Colonic mucosa (tissue), 4 donors: ENCODE data around the gene CELF1. TPM values are rescaled to one million over a fixed set of nuclear protein-coding genes. Genes with fewer than 3 reads are reported as not detected.

Experiments used
- DNase-seq: peaks from one replicate; pipeline ENCODE4 v3.0.0-alpha.2; 2020
- H3K27ac ChIP-seq: fragments of 200-600 bp; one replicate; pipeline ENCODE4 v1.8.0; 2021
- H3K27me3 ChIP-seq: fragments of 200-600 bp; one replicate; pipeline ENCODE4 v1.8.0; 2021
- H3K36me3 ChIP-seq: fragments of 200-600 bp; one replicate; pipeline ENCODE4 v1.8.0; 2021
- H3K4me1 ChIP-seq: fragments of 200-600 bp; one replicate; pipeline ENCODE4 v1.8.0; 2021; ENCODE audit warnings: mild to moderate bottlenecking
- H3K4me3 ChIP-seq: fragments of 200-600 bp; one replicate; pipeline ENCODE4 v1.8.0; 2021
- H3K9ac ChIP-seq, 2 donors: one replicate each; pipeline ENCODE4 v1.7.0; 2013; ENCODE audit warnings: control low read depth in 2 of 2, low read depth in 2 of 2, low read length in 2 of 2
- H3K9me3 ChIP-seq: fragments of 200-600 bp; one replicate; pipeline ENCODE4 v1.8.0; 2021
- intact Hi-C: fragments of 100-400 bp; cut with DNase I; formaldehyde crosslinking; loops from one replicate; pipeline ENCODE4 v1.14.1; 2022
- total RNA-seq, 2 donors: library from RNA; stranded (reverse); fragmentation: NEBNext Ultra II Directional in 1 of 2; extraction: Animal tissue kit (Norgen Biotek cat#: 25700) in 1 of 2; gene quantifications; one replicate each; pipeline ENCODE4 v1.2.1, GENCODE V29; 2021
- TF ChIP-seq, protein P1 (sequence below): fragments of 200-600 bp; IDR thresholded peaks from one replicate; pipeline ENCODE4 v1.8.0; 2022; ENCODE audit warnings: antibody characterized with exemption, mild to moderate bottlenecking
- donor health status: healthy.
- donor health status: DM: no; HTN: no; CAD: no.
- donor health status: DM: no; HTN: no; CAD: no.

CELF1 gene
- total RNA-seq, 2 donors from 2014 or later: 76.1 to 96.8 TPM

DNA sequence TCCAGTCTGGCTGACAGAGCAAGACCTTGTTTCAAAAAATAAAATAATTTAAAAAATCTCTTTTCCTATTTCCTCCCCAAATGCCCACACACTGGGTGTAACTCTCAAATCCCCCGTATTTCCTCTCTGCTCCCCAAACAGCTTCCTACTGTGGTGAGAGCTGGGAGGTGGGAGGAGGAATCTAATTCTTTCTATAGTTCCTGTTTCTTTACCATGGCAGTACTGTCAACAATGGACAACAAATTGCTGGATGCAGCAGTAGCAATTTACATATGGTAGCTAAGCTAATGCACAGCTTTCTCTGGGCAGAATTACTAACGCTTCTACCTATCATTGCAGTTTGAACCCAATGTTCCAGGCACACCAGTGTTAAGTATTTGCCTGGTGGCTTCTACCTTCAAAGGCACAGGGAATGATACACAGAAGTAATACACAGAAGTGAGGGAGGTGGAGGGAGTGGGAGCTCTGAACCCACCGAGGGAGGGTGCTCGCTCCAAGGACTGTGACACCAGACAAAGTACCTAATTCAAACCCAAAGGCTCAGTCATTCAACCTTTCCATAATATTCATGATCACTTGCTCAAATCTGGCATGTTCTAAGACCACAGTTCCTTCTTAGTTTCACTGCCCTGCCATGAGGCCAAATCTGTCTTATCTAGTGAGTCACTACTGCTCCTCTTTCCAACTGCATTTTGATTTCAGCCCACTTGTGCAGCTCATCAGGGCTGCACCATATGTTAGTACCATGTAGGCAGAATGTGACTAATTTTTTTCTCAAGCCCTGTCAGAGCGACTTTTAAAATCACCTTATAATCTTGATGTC lies 37.9 kb downstream of the CELF1 start:
- H3K4me1 ChIP-seq: peaks cover 17% of the 10 kb centered on the region
- no peaks in the 10 kb centered on the region for H3K27me3 ChIP-seq
- TF ChIP-seq, protein P1, sequence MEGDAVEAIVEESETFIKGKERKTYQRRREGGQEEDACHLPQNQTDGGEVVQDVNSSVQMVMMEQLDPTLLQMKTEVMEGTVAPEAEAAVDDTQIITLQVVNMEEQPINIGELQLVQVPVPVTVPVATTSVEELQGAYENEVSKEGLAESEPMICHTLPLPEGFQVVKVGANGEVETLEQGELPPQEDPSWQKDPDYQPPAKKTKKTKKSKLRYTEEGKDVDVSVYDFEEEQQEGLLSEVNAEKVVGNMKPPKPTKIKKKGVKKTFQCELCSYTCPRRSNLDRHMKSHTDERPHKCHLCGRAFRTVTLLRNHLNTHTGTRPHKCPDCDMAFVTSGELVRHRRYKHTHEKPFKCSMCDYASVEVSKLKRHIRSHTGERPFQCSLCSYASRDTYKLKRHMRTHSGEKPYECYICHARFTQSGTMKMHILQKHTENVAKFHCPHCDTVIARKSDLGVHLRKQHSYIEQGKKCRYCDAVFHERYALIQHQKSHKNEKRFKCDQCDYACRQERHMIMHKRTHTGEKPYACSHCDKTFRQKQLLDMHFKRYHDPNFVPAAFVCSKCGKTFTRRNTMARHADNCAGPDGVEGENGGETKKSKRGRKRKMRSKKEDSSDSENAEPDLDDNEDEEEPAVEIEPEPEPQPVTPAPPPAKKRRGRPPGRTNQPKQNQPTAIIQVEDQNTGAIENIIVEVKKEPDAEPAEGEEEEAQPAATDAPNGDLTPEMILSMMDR: no peak
- H3K4me3 ChIP-seq: no peak overlapping the region
- H3K27ac ChIP-seq: no peak overlapping the region
- H3K9me3 ChIP-seq: no peaks in the 10 kb centered on the region
- no peak for DNase-seq
- intact Hi-C loops: no loop called here
- no peaks in the 10 kb centered on the region for H3K36me3 ChIP-seq
- no peak overlapping the region for H3K9ac ChIP-seq

DNA sequence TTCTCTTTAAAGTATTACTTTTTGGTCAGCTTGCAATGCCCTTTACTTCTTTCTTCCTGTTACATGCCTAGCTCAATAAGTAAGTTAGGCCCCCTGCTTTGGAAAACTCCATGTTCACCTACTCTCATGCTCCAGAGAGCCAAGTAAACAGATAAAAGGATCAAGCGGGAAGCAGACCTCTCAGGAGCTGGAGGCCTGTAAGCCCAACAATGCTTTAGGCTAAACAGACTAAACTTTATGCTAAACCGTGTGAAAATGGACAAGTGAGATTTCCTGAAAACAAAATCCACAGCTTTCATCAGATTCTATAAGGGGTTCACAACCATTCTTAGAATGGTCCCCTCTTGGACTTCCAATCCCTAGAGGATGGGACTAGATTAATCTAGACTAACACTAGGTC lies 40.2 kb downstream of the CELF1 start:
- intact Hi-C loops: no loop called here
- TF ChIP-seq, protein P1: no peak
- Histone ChIP-seq H3K27me3 (no peaks in the 10 kb centered on the region), H3K4me3 (no peak overlapping the region), H3K4me1 (peaks cover 27% of the 10 kb centered on the region), H3K9ac (no peak overlapping the region), H3K9me3 (no peaks in the 10 kb centered on the region), H3K36me3 (no peaks in the 10 kb centered on the region), H3K27ac (no peak overlapping the region)
- DNase-seq: no peak

DNA sequence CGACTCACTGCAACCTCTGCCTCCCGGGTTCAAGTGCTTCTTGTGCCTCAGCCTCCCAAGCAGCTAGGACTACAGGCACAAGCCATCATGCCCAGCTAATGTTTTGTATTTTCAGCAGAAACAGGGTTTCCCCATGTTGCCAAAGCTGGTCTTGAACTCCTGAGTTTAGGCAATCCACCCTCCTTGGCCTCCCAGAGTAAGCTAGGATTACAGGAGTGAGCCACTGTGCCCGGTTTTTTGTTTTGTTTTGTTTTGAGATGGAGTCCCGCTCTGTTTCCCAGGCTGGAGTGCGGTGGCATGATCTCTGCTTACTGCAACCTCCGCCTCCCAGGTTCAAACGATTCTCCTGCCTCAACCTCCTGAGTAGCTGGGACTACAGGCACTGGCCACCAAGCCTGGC lies 41.0 kb downstream of the CELF1 start:
- Histone ChIP-seq H3K9ac (no peak overlapping the region), H3K9me3 (no peaks in the 10 kb centered on the region), H3K27me3 (no peaks in the 10 kb centered on the region), H3K4me1 (peaks cover 27% of the 10 kb centered on the region), H3K27ac (no peak overlapping the region), H3K4me3 (no peak overlapping the region), H3K36me3 (no peaks in the 10 kb centered on the region)
- intact Hi-C loops: no loop called here
- DNase-seq: no peak
- TF ChIP-seq, protein P1: no peak

DNA sequence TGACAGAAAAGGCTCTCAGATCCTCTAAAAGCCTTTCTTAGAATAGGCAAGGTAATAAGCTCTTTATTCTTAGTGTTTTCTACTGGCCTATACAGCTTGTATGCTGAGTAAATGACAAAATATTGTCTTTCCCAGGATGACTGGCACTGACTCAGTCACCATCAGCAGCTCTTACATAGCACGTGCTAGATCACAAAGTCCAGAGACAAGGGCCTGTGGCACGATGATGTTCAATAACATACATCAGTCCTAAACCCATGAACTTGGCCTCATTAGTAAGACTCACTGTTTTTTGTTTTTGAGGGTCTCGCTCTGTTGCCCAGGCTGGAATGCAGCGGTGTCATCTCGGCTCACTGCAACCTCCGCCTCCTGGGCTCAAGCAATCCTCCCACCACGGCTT lies 42.7 kb downstream of the CELF1 start:
- intact Hi-C loops: no loop called here
- Histone ChIP-seq H3K9me3 (no peaks in the 10 kb centered on the region), H3K9ac (no peak overlapping the region), H3K27ac (no peak overlapping the region), H3K4me1 (peaks cover 21% of the 10 kb centered on the region), H3K27me3 (no peaks in the 10 kb centered on the region), H3K4me3 (no peak overlapping the region), H3K36me3 (no peaks in the 10 kb centered on the region)
- DNase-seq: no peak
- TF ChIP-seq, protein P1: no peak

DNA sequence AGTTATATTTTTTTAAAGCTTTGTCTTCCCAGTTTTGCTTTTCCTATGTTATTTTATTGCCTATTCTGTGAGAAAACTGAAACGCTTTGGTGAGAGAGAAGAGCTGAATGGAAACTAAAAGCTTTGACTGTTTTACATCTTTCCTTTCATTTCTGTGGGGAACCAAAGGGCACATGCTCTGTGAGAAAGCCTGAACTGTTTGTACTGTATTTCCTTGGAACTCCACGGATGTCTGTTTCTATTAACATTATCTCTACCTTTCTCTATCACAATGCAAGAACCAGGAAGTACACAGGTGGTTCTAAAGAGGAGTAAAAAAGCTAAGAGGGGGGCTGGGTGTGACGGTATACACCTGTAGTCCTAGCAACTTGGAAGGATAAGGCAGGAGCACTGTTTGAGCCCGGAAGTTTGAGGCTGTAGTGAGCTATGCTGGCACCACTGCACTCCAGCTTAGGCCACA lies 43.8 kb downstream of the CELF1 start:
- Histone ChIP-seq H3K4me3 (no peak overlapping the region), H3K9ac (peak overlapping the region in 1 of 2 donors; percentile 40), H3K4me1 (peaks cover 20% of the 10 kb centered on the region), H3K36me3 (no peaks in the 10 kb centered on the region), H3K27me3 (no peaks in the 10 kb centered on the region), H3K9me3 (no peaks in the 10 kb centered on the region), H3K27ac (peak overlapping the region; percentile 77)
- TF ChIP-seq, protein P1: no peak
- peak; percentile 58 for DNase-seq
- intact Hi-C loops: no loop called here
